ENCODE data around the gene SPOCD1. TPM values are rescaled to one million over a fixed set of nuclear protein-coding genes. Genes with fewer than 3 reads are reported as not detected.

The SPOCD1 gene
- polyA plus RNA-seq, 1 of the 3 experiments (the other 2 are of a cell fraction): 10.7 TPM

- POLR2A ChIA-PET: interaction anchor here (1.0 to 2.0 kb wide), 11 partner anchors 13 to 175 kb away, joined by 3 to 13 read pairs (median 4); partner anchors contain the start of genes ADGRB2, COL16A1 and PTP4A2
- WGBS (ENCODE audit: low lambda C conversion rate): under 1% methylated on average over 18 of the region's 22 CpGs
- peak overlapping the region; percentile 70 to 94 for H3K27ac ChIP-seq (ENCODE audit: low read depth in 2 of 2, low read length in 1 of 2)
Observed at GRCh38 chr1:31788825-31789256, 27.0 kb downstream of the SPOCD1 start.

GRCh38 chr1:31788138-31788824, 27.5 kb downstream of the SPOCD1 start:
- no peaks in the 10 kb centered on the region for H3K9me3 ChIP-seq
- H3K9ac ChIP-seq: peak overlapping the region; percentile 82
- peak; percentile 92 for DNase-seq
- peak overlapping the region; percentile 98 for H3K4me2 ChIP-seq
- no peaks in the 10 kb centered on the region for H4K20me1 ChIP-seq (ENCODE audit: insufficient read depth)
- H3K36me3 ChIP-seq (replicated peaks in 1 of 2; ENCODE audit: control insufficient read depth in 1 of 2, insufficient read depth in 2 of 2, low read length in 1 of 2): no peaks in the 10 kb centered on the region
- 6% methylated on average over 25 of the region's 39 CpGs for WGBS (ENCODE audit: low lambda C conversion rate)
- POLR2A ChIA-PET: interaction anchor here (0.7 to 2.0 kb wide), 10 partner anchors 12 to 150 kb away, joined by 3 to 13 read pairs (median 4); partner anchors contain the start of genes ADGRB2, COL16A1 and PTP4A2
- H3K4me3 ChIP-seq (ENCODE audit: low read depth in 2 of 2, low read length in 1 of 2): peak overlapping the region; percentile 67 to 76
- H3K27me3 ChIP-seq (ENCODE audit: insufficient read depth): no peaks in the 10 kb centered on the region
- peaks cover 9% of the 10 kb centered on the region for H3F3A ChIP-seq (replicated peaks; ENCODE audit: insufficient read depth)
- H3K79me2 ChIP-seq (ENCODE audit: insufficient read depth): no peaks in the 10 kb centered on the region
- H3K27ac ChIP-seq (ENCODE audit: low read depth in 2 of 2, low read length in 1 of 2): peak overlapping the region; percentile 70 to 94
- peak overlapping the region; percentile 79 for H2AFZ ChIP-seq (ENCODE audit: low read depth)
- H3K9me2 ChIP-seq: no peaks in the 10 kb centered on the region
- CTCF ChIA-PET: interaction anchor here (0.6 to 21.1 kb wide), 54 partner anchors 12 to 555 kb away, joined by 3 to 707 read pairs (median 5); partner anchors contain the start of genes ADGRB2, COL16A1, KPNA6 and PTP4A2
- H3K4me1 ChIP-seq (ENCODE audit: control insufficient read depth in 1 of 2, insufficient read depth in 2 of 2, low read depth in 1 of 2, low read length in 1 of 2): peaks cover 4 to 65% of the 10 kb centered on the region in 2 experiments; a peak in 3 of 4 replicates
- TF ChIP-seq JUND (IDR thresholded peaks at IDR 0.05) (no peak), EP300 (IDR thresholded peaks at IDR 0.05; ENCODE audit: borderline replicate concordance in 1 of 2, low read depth in 1 of 2, low read length in 1 of 2) (no peak), YY1 (IDR thresholded peaks at IDR 0.05; ENCODE audit: low read depth) (no peak), NRF1 (IDR thresholded peaks at IDR 0.05; ENCODE audit: low read depth, low read length) (peak; percentile 83), RFX5 (IDR thresholded peaks at IDR 0.05; ENCODE audit: low read length) (no peak), FOSL2 (IDR thresholded peaks at IDR 0.05; ENCODE audit: borderline replicate concordance, low read depth) (no peak), ZBTB33 (IDR thresholded peaks at IDR 0.05; ENCODE audit: borderline replicate concordance, low read depth) (no peak), RCOR1 (IDR thresholded peaks at IDR 0.05; ENCODE audit: low read length) (no peak; the same call in 1 of the 2 replicates), SMC3 (IDR thresholded peaks at IDR 0.05; ENCODE audit: low read depth, low read length) (no peak; the same call in 1 of the 2 replicates), RAD21 (IDR thresholded peaks at IDR 0.05; ENCODE audit: low read length) (0 out of 2 replicates have a peak, but pooled peaks have one; percentile 2), ELF1 (IDR thresholded peaks at IDR 0.05) (peak; percentile 84), FOXM1 (IDR thresholded peaks at IDR 0.05; ENCODE audit: low read depth) (no peak), NFIC (IDR thresholded peaks at IDR 0.05; ENCODE audit: borderline replicate concordance) (no peak), GABPA (IDR thresholded peaks at IDR 0.05; ENCODE audit: low read depth) (peak; percentile 70), IRF3 (IDR thresholded peaks at IDR 0.05; ENCODE audit: low read depth, low read length) (no peak), GATA2 (CRISPR knock-in tag; IDR thresholded peaks at IDR 0.05) (no peak), TEAD4 (IDR thresholded peaks at IDR 0.05; ENCODE audit: borderline replicate concordance, insufficient read depth) (no peak), RXRA (IDR thresholded peaks at IDR 0.05; ENCODE audit: borderline replicate concordance, low read depth) (no peak), TAF1 (IDR thresholded peaks at IDR 0.05; ENCODE audit: borderline replicate concordance, low read depth, low read length) (no peak), MAX (IDR thresholded peaks at IDR 0.05; ENCODE audit: low read depth) (peak; percentile 54; the same call in 1 of the 2 replicates), PBX3 (IDR thresholded peaks at IDR 0.05) (peak; percentile 79), MEF2A (IDR thresholded peaks at IDR 0.05; ENCODE audit: borderline replicate concordance, low read depth) (no peak), FOXJ3 (CRISPR knock-in tag; IDR thresholded peaks at IDR 0.05) (0 out of 2 replicates have a peak, but pooled peaks have one; percentile 12)

More at GRCh38 chr1:31788825-31789256, 27.0 kb downstream of the SPOCD1 start:
- Histone ChIP-seq H4K20me1 (ENCODE audit: insufficient read depth) (no peaks in the 10 kb centered on the region), H3K79me2 (ENCODE audit: insufficient read depth) (no peaks in the 10 kb centered on the region), H3K9me2 (no peaks in the 10 kb centered on the region), H2AFZ (ENCODE audit: low read depth) (peak overlapping the region; percentile 79), H3F3A (replicated peaks; ENCODE audit: insufficient read depth) (peaks cover 9% of the 10 kb centered on the region), H3K9ac (peak overlapping the region; percentile 82), H3K4me1 (ENCODE audit: control insufficient read depth in 1 of 2, insufficient read depth in 2 of 2, low read depth in 1 of 2, low read length in 1 of 2) (peaks cover 4 to 59% of the 10 kb centered on the region in 2 experiments; a peak in 3 of 4 replicates), H3K4me2 (peak overlapping the region; percentile 98), H3K36me3 (replicated peaks in 1 of 2; ENCODE audit: control insufficient read depth in 1 of 2, insufficient read depth in 2 of 2, low read length in 1 of 2) (no peaks in the 10 kb centered on the region), H3K4me3 (ENCODE audit: low read depth in 2 of 2, low read length in 1 of 2) (peak overlapping the region; percentile 67 to 76), H3K27me3 (ENCODE audit: insufficient read depth) (no peaks in the 10 kb centered on the region), H3K9me3 (no peaks in the 10 kb centered on the region)
- CTCF ChIA-PET: interaction anchor here (0.6 to 21.1 kb wide), 64 partner anchors 12 to 555 kb away, joined by 3 to 707 read pairs (median 5); partner anchors contain the start of genes ADGRB2, COL16A1, KPNA6 and PTP4A2
- no peak for DNase-seq
- TF ChIP-seq RCOR1 (IDR thresholded peaks at IDR 0.05; ENCODE audit: low read length) (no peak), TAF1 (IDR thresholded peaks at IDR 0.05; ENCODE audit: borderline replicate concordance, low read depth, low read length) (no peak), FOXM1 (IDR thresholded peaks at IDR 0.05; ENCODE audit: low read depth) (no peak)

All from SK-N-SH (cell line).